Naive thymus-derived CD8-positive, alpha-beta T cell (primary cell): ENCODE results near the gene PRR15L. TPM values are rescaled to one million over a fixed set of nuclear protein-coding genes. Genes with fewer than 3 reads are reported as not detected.
"Not testable (repeated sequence)": the region's sequence is repeated elsewhere in the genome, so short reads cannot be mapped to it uniquely, and the experiment has no call there.

Experiments used
- ATAC-seq, 2 donors: fragments of 150-1000 bp; cut with Tn5 transposase in 1 of 2; sonication (Bioruptor Pico), chemical (Tn5 transposase) in 1 of 2; 1 replicate in 1 of 2; 2 replicates in 1 of 2; pipeline ENCODE4 v1.10.0; 2021; ENCODE audit warnings: mild to moderate bottlenecking in 2 of 2, moderate library complexity in 2 of 2
- POLR2A ChIA-PET: fragments of 350-600 bp; sonication (Branson Sonifier 250); formaldehyde crosslinking; loops from one replicate; lab custom pipeline; 2021; ENCODE audit warnings: antibody characterized with exemption; lab: Charles Lee
- DNase-seq, 10 donors: peaks; one replicate each; pipeline versions ENCODE4 v3.0.0 to v3.0.0-alpha.2; 2020 to 2022
- H3K27ac Mint-ChIP-seq, 10 donors: one replicate each; pipeline ENCODE4 v1.8.0; 2020 to 2022; ENCODE audit warnings: mild to moderate bottlenecking in 10 of 10, mixed read lengths in 10 of 10, moderate library complexity in 4 of 10, inconsistent platforms in 1 of 10
- H3K27me3 Mint-ChIP-seq, 5 donors: one replicate each; pipeline ENCODE4 v1.8.0; 2021 to 2022; ENCODE audit warnings: mixed read lengths in 5 of 5
- H3K36me3 Mint-ChIP-seq, 3 donors: one replicate each; pipeline ENCODE4 v1.8.0; 2020 to 2022; ENCODE audit warnings: mixed read lengths in 3 of 3, mild to moderate bottlenecking in 2 of 3, inconsistent platforms in 1 of 3
- H3K4me1 Mint-ChIP-seq, 4 donors: one replicate each; pipeline ENCODE4 v1.8.0; 2021 to 2022; ENCODE audit warnings: mixed read lengths in 4 of 4
- H3K4me3 Mint-ChIP-seq, 10 donors: one replicate each; pipeline ENCODE4 v1.8.0; 2020 to 2022; ENCODE audit warnings: mild to moderate bottlenecking in 10 of 10, mixed read lengths in 10 of 10, moderate library complexity in 6 of 10, inconsistent platforms in 1 of 10
- H3K9me3 Mint-ChIP-seq, 9 donors: one replicate each; pipeline ENCODE4 v1.8.0; 2020 to 2022; ENCODE audit warnings: mixed read lengths in 9 of 9, mild to moderate bottlenecking in 3 of 9, inconsistent platforms in 1 of 9, moderate library complexity in 1 of 9
- polyA plus RNA-seq, 3 donors: library from polyadenylated mRNA; unstranded; fragments of 300-500 nt; fragmentation: Illumina TruSeq; gene quantifications; one replicate each; pipeline ENCODE4 v1.2.3, GENCODE V29; 2021
- total RNA-seq, 8 experiments: library from RNA in 2 of 8; stranded (reverse) in 2 of 8; gene quantifications; one replicate each; pipeline ENCODE4 v1.2.3 and lab custom pipeline; 2021 to 2026

PRR15L gene
- total and polyA plus RNA-seq, 5 experiments from 2014 or later = 0.14 to 0.36 (median 0.16) TPM; not detected in 2

GRCh38 chr17:47942568-47942967 is 15.1 kb downstream of the PRR15L start:
- Mint-ChIP-seq H3K9me3 (peaks cover 0 to 9% (median 0%) of the 10 kb centered on the region in 9 donors), H3K27me3 (no peaks in the 10 kb centered on the region), H3K4me3 (peak overlapping the region; percentile 67 to 95 (median 91)), H3K27ac (peak overlapping the region; percentile 34 to 97 (median 82)), H3K36me3 (peaks cover 0 to 19% (median 1%) of the 10 kb centered on the region in 3 donors), H3K4me1 (peaks cover 33 to 70% (median 64%) of the 10 kb centered on the region in 4 donors)
- ATAC-seq (no peak), DNase-seq (no peak)
- POLR2A ChIA-PET = interaction anchor here (3.1 to 8.0 kb wide), 2 partner anchors 28 to 47 kb away, joined by 25 to 70 read pairs; partner anchors contain the start of genes CDK5RAP3 and SP2

- peaks cover 0 to 9% (median 0%) of the 10 kb centered on the region in 9 donors for H3K9me3 Mint-ChIP-seq
- H3K27ac Mint-ChIP-seq = peak overlapping the region; percentile 68 to 97 (median 92)
- peaks cover 33 to 67% (median 60%) of the 10 kb centered on the region in 4 donors for H3K4me1 Mint-ChIP-seq
- DNase-seq (peak in 2 of 10 donors; percentile 11 to 60), ATAC-seq (no peak)
- no peaks in the 10 kb centered on the region for H3K27me3 Mint-ChIP-seq
- POLR2A ChIA-PET = interaction anchor here (0.9 to 8.0 kb wide), 6 partner anchors 8 to 105 kb away, joined by 3 to 70 read pairs (median 11); partner anchors contain the start of genes CDK5RAP3, NFE2L1, SCRN2 and SP2
- H3K36me3 Mint-ChIP-seq = peaks cover 0 to 14% (median 1%) of the 10 kb centered on the region in 3 donors
- H3K4me3 Mint-ChIP-seq = peak overlapping the region; percentile 67 to 95 (median 91)
Measured at GRCh38 chr17:47942096-47942510, 15.6 kb downstream of the PRR15L start.

- Mint-ChIP-seq H3K36me3 (peaks cover 0 to 9% (median 1%) of the 10 kb centered on the region in 3 donors), H3K27me3 (no peaks in the 10 kb centered on the region), H3K4me1 (peaks cover 32 to 64% (median 54%) of the 10 kb centered on the region in 4 donors), H3K9me3 (peaks cover 0 to 9% (median 0%) of the 10 kb centered on the region in 9 donors), H3K4me3 (peak within 1 kb of the TSS; percentile 67 to 95 (median 91)), H3K27ac (peak within 1 kb of the TSS; percentile 68 to 97 (median 92))
- DNase-seq (peak; percentile 78 to 96 (median 92)), ATAC-seq (peak; percentile 97)
- POLR2A ChIA-PET = interaction anchor here (0.5 to 8.0 kb wide), 12 partner anchors 9 to 291 kb away, joined by 3 to 70 read pairs (median 4); partner anchors contain the start of genes CDK5RAP3, KPNB1, LRRC46 and MRPL10
Measured at GRCh38 chr17:47941246-47942095, 16.2 kb downstream of the PRR15L start, which contains the start of gene PNPO. Gene PNPO, plus strand, starts transcription at chr17:47941571. Its CDS starts 105 bp downstream, at chr17:47941676.

GRCh38 chr17:47937941-47938340 is 19.7 kb downstream of the PRR15L start:
- Mint-ChIP-seq H3K27me3 (no peaks in the 10 kb centered on the region), H3K4me3 (no peak overlapping the region), H3K36me3 (no peaks in the 10 kb centered on the region), H3K9me3 (peaks cover 0 to 9% (median 0%) of the 10 kb centered on the region in 9 donors), H3K4me1 (peaks cover 16 to 30% (median 22%) of the 10 kb centered on the region in 4 donors), H3K27ac (no peak overlapping the region)
- ATAC-seq = no peak
- DNase-seq = peak in 1 of 10 donors; percentile 6
- POLR2A ChIA-PET = interaction anchor here (0.6 to 1.4 kb wide), 2 partner anchors 37 to 42 kb away, joined by 5 read pairs; no protein-coding TSS in a partner anchor

GRCh38 chr17:47935961-47936360 is 21.7 kb downstream of the PRR15L start:
- Mint-ChIP-seq H3K27ac (peak overlapping the region in 1 of 10 donors; percentile 34), H3K9me3 (peaks cover 0 to 4% (median 0%) of the 10 kb centered on the region in 9 donors), H3K27me3 (no peaks in the 10 kb centered on the region), H3K4me3 (no peak overlapping the region), H3K36me3 (peaks cover 0 to 3% (median 0%) of the 10 kb centered on the region in 3 donors), H3K4me1 (peaks cover 6 to 13% (median 10%) of the 10 kb centered on the region in 4 donors)
- no peak for ATAC-seq
- peak in 1 of 10 donors; percentile 40 for DNase-seq
- POLR2A ChIA-PET = interaction anchor here (0.6 to 2.7 kb wide), 2 partner anchors 40 to 86 kb away, joined by 4 to 5 read pairs; partner anchors contain the start of gene SP2

- peak in 1 of 10 donors; percentile 16 for DNase-seq
- peaks cover 3 to 10% (median 7%) of the 10 kb centered on the region in 4 donors for H3K4me1 Mint-ChIP-seq
- not testable (repeated sequence) for H3K27ac Mint-ChIP-seq, H3K9me3 Mint-ChIP-seq, H3K4me3 Mint-ChIP-seq, H3K36me3 Mint-ChIP-seq, H3K27me3 Mint-ChIP-seq, ATAC-seq
- POLR2A ChIA-PET = interaction anchor here (2.7 kb wide), 1 partner anchor 40 kb away, joined by 5 read pairs; the partner anchor contains the start of gene SP2
Measured at GRCh38 chr17:47935468-47935867, 22.2 kb downstream of the PRR15L start.

GRCh38 chr17:47934856-47935255 is 22.8 kb downstream of the PRR15L start:
- H3K27ac Mint-ChIP-seq = peak overlapping the region in 1 of 10 donors; percentile 6
- no peaks in the 10 kb centered on the region for H3K27me3 Mint-ChIP-seq
- H3K36me3 Mint-ChIP-seq = peaks cover 0 to 13% (median 0%) of the 10 kb centered on the region in 3 donors
- DNase-seq = no peak
- POLR2A ChIA-PET = interaction anchor here (2.7 kb wide), 1 partner anchor 39 kb away, joined by 5 read pairs; the partner anchor contains the start of gene SP2
- no peak overlapping the region for H3K4me3 Mint-ChIP-seq
- H3K4me1 Mint-ChIP-seq = peaks cover 0 to 8% (median 6%) of the 10 kb centered on the region in 4 donors
- H3K9me3 Mint-ChIP-seq = no peaks in the 10 kb centered on the region
- ATAC-seq = no peak

GRCh38 chr17:47931848-47932247 is 25.8 kb downstream of the PRR15L start:
- peak overlapping the region in 8 of 10 donors; percentile 17 to 66 (median 46) for H3K27ac Mint-ChIP-seq
- peaks cover 0 to 41% (median 1%) of the 10 kb centered on the region in 3 donors for H3K36me3 Mint-ChIP-seq
- H3K27me3 Mint-ChIP-seq = no peaks in the 10 kb centered on the region
- no peaks in the 10 kb centered on the region for H3K9me3 Mint-ChIP-seq
- no peak for DNase-seq
- ATAC-seq = no peak
- H3K4me3 Mint-ChIP-seq = no peak overlapping the region
- H3K4me1 Mint-ChIP-seq = peaks cover 0 to 6% (median 3%) of the 10 kb centered on the region in 4 donors
- POLR2A ChIA-PET = no interaction called here

GRCh38 chr17:47929218-47930000 is 28.3 kb downstream of the PRR15L start:
- DNase-seq (no peak), ATAC-seq (no peak)
- POLR2A ChIA-PET = interaction anchor here (1.0 to 1.5 kb wide), 4 partner anchors 12 to 20 kb away, joined by 3 to 5 read pairs (median 3); partner anchors contain the start of gene PNPO
- Mint-ChIP-seq H3K4me1 (peaks cover 0 to 6% (median 2%) of the 10 kb centered on the region in 4 donors), H3K27ac (peak overlapping the region in 1 of 10 donors; percentile 32), H3K36me3 (peaks cover 0 to 65% (median 10%) of the 10 kb centered on the region in 3 donors), H3K4me3 (no peak overlapping the region), H3K9me3 (no peaks in the 10 kb centered on the region), H3K27me3 (no peaks in the 10 kb centered on the region)

- Mint-ChIP-seq H3K4me1 (peaks cover 0 to 6% (median 2%) of the 10 kb centered on the region in 4 donors), H3K27me3 (no peaks in the 10 kb centered on the region), H3K36me3 (peaks cover 0 to 75% (median 11%) of the 10 kb centered on the region in 3 donors), H3K9me3 (no peaks in the 10 kb centered on the region), H3K4me3 (no peak overlapping the region), H3K27ac (peak overlapping the region in 3 of 10 donors; percentile 18 to 70 (median 68))
- DNase-seq (no peak), ATAC-seq (no peak)
- POLR2A ChIA-PET = interaction anchor here (1.5 kb wide), 1 partner anchor 21 kb away, joined by 3 read pairs; no protein-coding TSS in a partner anchor
Measured at GRCh38 chr17:47928415-47928814, 29.3 kb downstream of the PRR15L start.

- Mint-ChIP-seq H3K27ac (peak overlapping the region in 1 of 10 donors; percentile 18), H3K4me1 (peaks cover 0 to 6% (median 1%) of the 10 kb centered on the region in 4 donors), H3K36me3 (peaks cover 0 to 80% (median 14%) of the 10 kb centered on the region in 3 donors), H3K9me3 (no peaks in the 10 kb centered on the region), H3K27me3 (no peaks in the 10 kb centered on the region), H3K4me3 (no peak overlapping the region)
- POLR2A ChIA-PET = no interaction called here
- DNase-seq (no peak), ATAC-seq (no peak)
Measured at GRCh38 chr17:47927821-47928400, 29.8 kb downstream of the PRR15L start.
